ENCODE data around the gene KRT7. TPM values are rescaled to one million over a fixed set of nuclear protein-coding genes. Genes with fewer than 3 reads are reported as not detected.

KRT7 gene
- total RNA-seq, 1 donor from 2014 or later: not detected

DNA sequence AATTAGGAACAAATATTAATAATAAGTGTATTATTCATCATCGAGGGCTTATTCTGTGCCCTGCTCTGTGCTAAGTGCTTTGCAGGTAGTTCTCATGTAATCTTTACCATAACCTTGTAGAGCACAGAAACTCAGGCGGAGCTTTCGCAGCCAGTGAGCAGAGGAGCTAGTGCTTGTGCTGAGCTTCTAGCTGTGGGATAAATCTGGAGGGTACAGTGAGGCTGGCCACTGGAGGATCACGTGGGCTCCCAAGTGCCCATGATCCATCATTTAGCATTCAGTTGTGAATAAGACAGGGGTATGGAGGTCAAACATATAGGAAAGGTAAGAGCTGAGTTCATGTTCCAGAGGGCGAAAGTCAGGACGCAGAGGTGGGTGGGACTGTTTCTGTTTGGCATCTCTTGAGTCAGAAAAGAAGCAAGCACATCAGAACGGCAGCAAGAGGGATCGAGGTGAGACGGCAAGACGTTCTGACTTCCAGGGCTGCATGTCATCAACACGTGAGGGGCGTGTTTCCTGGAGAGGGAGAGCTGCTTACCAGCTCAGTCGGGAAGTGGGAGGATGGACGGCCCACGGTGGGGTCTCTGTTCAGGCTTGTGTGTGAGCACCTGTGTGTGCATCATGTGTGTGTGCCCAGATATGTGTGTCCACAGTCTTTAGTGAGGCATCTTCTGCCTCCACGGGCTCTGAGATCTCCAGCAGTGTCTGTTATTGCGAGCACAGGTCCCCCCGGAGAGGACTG lies 24.4 kb upstream of the KRT7 start:
- no peaks in the 10 kb centered on the region for H3K9me3 Mint-ChIP-seq (ENCODE audit: unreplicated experiment)
- H3K4me1 Mint-ChIP-seq (ENCODE audit: unreplicated experiment): peaks cover 28% of the 10 kb centered on the region
- peaks cover 4% of the 10 kb centered on the region for H3K36me3 Mint-ChIP-seq (ENCODE audit: low read depth, unreplicated experiment)
- no peak overlapping the region for H3K4me3 Mint-ChIP-seq (ENCODE audit: unreplicated experiment)
- no peak for DNase-seq (ENCODE audit: low spot score)
- no peak overlapping the region for H3K27ac Mint-ChIP-seq (ENCODE audit: unreplicated experiment)
- TF ChIP-seq, protein P1, sequence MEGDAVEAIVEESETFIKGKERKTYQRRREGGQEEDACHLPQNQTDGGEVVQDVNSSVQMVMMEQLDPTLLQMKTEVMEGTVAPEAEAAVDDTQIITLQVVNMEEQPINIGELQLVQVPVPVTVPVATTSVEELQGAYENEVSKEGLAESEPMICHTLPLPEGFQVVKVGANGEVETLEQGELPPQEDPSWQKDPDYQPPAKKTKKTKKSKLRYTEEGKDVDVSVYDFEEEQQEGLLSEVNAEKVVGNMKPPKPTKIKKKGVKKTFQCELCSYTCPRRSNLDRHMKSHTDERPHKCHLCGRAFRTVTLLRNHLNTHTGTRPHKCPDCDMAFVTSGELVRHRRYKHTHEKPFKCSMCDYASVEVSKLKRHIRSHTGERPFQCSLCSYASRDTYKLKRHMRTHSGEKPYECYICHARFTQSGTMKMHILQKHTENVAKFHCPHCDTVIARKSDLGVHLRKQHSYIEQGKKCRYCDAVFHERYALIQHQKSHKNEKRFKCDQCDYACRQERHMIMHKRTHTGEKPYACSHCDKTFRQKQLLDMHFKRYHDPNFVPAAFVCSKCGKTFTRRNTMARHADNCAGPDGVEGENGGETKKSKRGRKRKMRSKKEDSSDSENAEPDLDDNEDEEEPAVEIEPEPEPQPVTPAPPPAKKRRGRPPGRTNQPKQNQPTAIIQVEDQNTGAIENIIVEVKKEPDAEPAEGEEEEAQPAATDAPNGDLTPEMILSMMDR (IDR thresholded peaks at IDR 0.05; ENCODE audit: unreplicated experiment): no peak
- H3K27me3 Mint-ChIP-seq (ENCODE audit: unreplicated experiment): peaks cover 10% of the 10 kb centered on the region

DNA sequence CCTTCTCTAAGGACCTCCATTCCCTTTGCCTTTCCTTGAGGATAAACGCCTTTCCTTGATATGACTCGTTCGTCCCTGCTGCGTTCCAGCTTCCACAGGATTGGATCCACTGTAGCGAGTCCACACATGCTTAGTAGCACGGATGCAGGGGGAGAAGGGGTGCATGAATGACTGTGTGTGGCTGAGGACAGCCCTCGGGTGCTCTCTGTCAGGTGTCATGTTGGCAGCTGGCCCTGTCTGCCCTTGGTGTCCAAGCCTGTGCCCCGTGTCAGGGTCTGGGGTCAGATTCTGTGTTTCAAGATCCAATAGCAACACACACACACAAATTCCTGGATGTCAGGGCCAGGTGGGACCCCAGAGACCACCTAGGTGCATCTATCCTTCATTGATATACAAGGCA lies 23.7 kb upstream of the KRT7 start:
- H3K27me3 Mint-ChIP-seq (ENCODE audit: unreplicated experiment): peaks cover 15% of the 10 kb centered on the region
- no peak for DNase-seq (ENCODE audit: low spot score)
- peaks cover 28% of the 10 kb centered on the region for H3K4me1 Mint-ChIP-seq (ENCODE audit: unreplicated experiment)
- H3K27ac Mint-ChIP-seq (ENCODE audit: unreplicated experiment): peak overlapping the region; percentile 10
- no peaks in the 10 kb centered on the region for H3K9me3 Mint-ChIP-seq (ENCODE audit: unreplicated experiment)
- TF ChIP-seq, protein P1 (IDR thresholded peaks at IDR 0.05; ENCODE audit: unreplicated experiment): no peak
- H3K4me3 Mint-ChIP-seq (ENCODE audit: unreplicated experiment): no peak overlapping the region
- peaks cover 4% of the 10 kb centered on the region for H3K36me3 Mint-ChIP-seq (ENCODE audit: low read depth, unreplicated experiment)

GRCh38 chr12:52210186-52210924 lies 22.7 kb upstream of the KRT7 start:
- H3K4me1 Mint-ChIP-seq (ENCODE audit: unreplicated experiment): peaks cover 30% of the 10 kb centered on the region
- no peak for DNase-seq (ENCODE audit: low spot score)

GRCh38 chr12:52210925-52211650 lies 22.0 kb upstream of the KRT7 start:
- Mint-ChIP-seq H3K9me3 (ENCODE audit: unreplicated experiment) (no peaks in the 10 kb centered on the region), H3K27ac (ENCODE audit: unreplicated experiment) (peak overlapping the region; percentile 31), H3K36me3 (ENCODE audit: low read depth, unreplicated experiment) (peaks cover 4% of the 10 kb centered on the region), H3K4me3 (ENCODE audit: unreplicated experiment) (peak overlapping the region; percentile 18), H3K27me3 (ENCODE audit: unreplicated experiment) (peaks cover 12% of the 10 kb centered on the region), H3K4me1 (ENCODE audit: unreplicated experiment) (peaks cover 30% of the 10 kb centered on the region)
- no peak for DNase-seq (ENCODE audit: low spot score)
- TF ChIP-seq, protein P1 (IDR thresholded peaks at IDR 0.05; ENCODE audit: unreplicated experiment): no peak

More at GRCh38 chr12:52210186-52210924, 22.7 kb upstream of the KRT7 start:
- no peak overlapping the region for H3K4me3 Mint-ChIP-seq (ENCODE audit: unreplicated experiment)
- H3K36me3 Mint-ChIP-seq (ENCODE audit: low read depth, unreplicated experiment): peaks cover 4% of the 10 kb centered on the region
- H3K27me3 Mint-ChIP-seq (ENCODE audit: unreplicated experiment): peaks cover 15% of the 10 kb centered on the region
- TF ChIP-seq, protein P1 (IDR thresholded peaks at IDR 0.05; ENCODE audit: unreplicated experiment): no peak
- no peaks in the 10 kb centered on the region for H3K9me3 Mint-ChIP-seq (ENCODE audit: unreplicated experiment)
- peak overlapping the region; percentile 71 for H3K27ac Mint-ChIP-seq (ENCODE audit: unreplicated experiment)

Data from endothelial cell (in vitro differentiated cells).